ENCODE measurements around the gene R3HDM2. TPM values are rescaled to one million over a fixed set of nuclear protein-coding genes. Genes with fewer than 3 reads are reported as not detected.
"Not testable (repeated sequence)": the region's sequence is repeated elsewhere in the genome, so short reads cannot be mapped to it uniquely, and the experiment has no call there.

Gene R3HDM2
- polyA plus RNA-seq, 1 donor, result 117 TPM

- not testable (repeated sequence) for DNase-seq
Measured at GRCh38 chr12:57426948-57427347, 3.9 kb downstream of the R3HDM2 start.

DNA sequence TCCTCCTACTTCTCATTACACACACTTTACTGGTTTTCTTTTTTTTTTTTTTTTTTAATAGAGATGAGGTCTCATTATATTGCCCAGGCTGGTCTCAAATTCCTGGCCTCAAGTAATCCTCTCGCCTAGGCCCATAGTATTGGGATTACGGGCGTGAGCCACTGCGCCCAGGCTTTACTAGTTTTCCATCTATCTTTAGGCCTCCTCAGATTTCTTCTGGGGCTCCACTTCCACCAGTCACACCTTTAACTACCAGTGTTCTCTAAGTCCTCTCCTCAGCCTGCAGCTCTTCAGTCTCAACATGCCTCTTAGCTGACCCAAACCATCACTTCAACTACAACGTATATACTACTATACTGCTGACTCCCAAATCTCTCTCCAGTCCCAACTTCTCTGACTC is 10.4 kb downstream of the R3HDM2 start:
- DNase-seq, result no peak

GRCh38 chr12:57419495-57419894 is 11.3 kb downstream of the R3HDM2 start:
- no peak for DNase-seq

DNA sequence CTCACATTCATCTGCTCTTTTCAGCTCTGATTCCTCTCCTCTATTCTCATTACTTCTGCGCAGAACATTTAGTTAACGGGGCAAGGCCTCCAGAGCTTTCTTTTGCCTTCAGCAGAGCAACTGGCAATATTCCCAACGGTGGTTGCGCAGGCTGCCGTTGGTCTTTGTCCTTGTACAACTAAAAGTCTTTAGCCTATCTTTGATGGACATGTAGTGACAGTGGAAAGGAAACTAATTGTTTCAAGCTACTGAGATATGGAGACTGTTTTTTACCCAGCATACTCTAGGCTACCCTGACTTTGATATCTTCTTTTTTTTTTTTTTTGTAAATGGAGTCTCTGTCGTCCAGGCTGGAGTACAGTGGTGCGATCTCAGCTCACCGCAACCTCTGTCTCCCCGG is 12.6 kb downstream of the R3HDM2 start:
- no peak for DNase-seq

DNA sequence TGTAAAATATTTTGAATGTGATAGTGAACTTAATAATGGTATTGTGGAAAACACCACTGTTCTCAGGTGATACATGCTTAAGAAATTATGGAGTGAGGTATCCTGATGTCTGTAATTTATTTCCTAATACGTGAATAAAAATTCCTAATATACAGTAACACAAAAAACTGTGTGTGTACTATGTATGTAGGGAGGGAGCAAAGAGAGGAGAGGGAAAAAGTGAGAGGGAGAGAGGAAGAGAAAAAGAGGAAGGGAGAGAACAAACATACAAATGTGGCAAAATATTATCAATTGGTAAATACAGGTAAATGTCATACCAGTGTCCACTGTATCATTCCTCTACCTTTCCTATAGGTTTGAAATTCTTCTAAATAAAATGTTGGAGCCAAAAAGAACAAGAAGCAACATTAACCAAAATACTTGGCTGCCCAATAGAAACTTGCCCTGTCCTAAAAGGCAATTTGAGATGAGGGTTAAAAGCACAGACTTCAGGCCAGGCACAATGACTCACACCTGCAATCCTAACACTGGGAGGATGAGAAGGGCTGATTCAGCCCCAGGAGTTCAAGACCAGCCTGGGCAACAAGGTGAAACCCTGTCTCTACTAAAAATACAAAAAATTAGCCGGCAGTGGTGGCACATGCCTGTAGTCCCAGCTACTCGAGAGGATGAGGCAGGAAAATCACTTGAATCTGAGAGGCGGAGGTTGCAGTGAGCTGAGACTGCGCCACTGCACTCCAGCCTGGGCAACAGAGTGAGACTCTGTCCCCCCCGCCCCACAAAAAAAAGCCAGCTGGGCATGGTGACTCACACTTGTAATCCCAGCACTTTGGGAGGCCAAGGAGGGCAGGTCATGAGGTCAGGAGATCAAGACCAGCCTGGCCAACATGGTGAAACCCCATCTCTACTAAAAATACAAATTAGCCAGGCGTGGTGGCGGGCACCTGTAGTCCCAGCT is 14.5 kb downstream of the R3HDM2 start:
- no peak for DNase-seq

DNA sequence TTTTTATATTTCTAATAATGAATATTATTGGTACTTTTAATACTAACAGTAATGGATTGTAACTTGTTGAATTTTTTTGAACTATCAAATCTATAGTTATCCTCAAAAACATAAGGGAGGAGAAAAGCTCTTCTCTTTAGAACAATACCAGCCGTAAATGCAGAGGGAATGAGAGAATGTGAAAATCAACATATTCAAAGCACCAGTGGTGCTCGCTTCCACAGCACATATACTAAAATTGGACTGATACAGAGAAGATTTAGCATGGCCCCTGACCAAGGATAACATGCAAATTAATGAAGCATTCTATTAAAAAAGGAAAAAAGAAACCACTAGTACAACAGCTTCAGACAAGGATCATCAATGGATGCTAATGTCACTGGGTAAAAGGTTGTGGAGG is 15.8 kb downstream of the R3HDM2 start:
- DNase-seq, result no peak

GRCh38 chr12:57414160-57414559 is 16.7 kb downstream of the R3HDM2 start:
- not testable (repeated sequence) for DNase-seq

GRCh38 chr12:57410534-57410933 is 20.3 kb downstream of the R3HDM2 start:
- no peak for DNase-seq

GRCh38 chr12:57404966-57405640 is 25.7 kb downstream of the R3HDM2 start:
- DNase-seq, result no peak

DNA sequence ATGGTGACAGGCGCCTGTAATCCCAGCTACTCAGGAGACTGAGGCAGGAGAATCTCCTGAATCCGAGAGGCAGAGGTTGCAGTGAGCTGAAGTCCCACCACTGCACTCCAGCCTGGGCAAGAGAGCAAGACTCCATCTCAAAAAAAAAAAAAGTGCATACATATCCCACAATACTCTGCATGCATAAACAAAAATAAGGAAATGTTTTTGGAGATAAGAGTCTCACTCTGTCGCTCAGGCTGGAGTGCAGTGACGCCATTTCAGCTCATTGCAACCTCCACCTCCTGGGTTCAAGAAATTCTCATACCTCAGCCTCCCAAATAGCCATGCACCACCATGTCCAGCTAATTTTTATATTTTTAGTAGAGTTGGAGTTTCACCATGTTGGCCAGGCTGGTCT is 28.7 kb downstream of the R3HDM2 start:
- DNase-seq, result not testable (repeated sequence)

- DNase-seq, result no peak
Measured at GRCh38 chr12:57401165-57401564, 29.7 kb downstream of the R3HDM2 start.

GRCh38 chr12:57399718-57400463 is 31.0 kb downstream of the R3HDM2 start:
- not testable (repeated sequence) for DNase-seq

GRCh38 chr12:57397441-57397840 is 33.4 kb downstream of the R3HDM2 start:
- DNase-seq, result no peak

GRCh38 chr12:57395121-57395520 is 35.7 kb downstream of the R3HDM2 start:
- no peak for DNase-seq

DNA sequence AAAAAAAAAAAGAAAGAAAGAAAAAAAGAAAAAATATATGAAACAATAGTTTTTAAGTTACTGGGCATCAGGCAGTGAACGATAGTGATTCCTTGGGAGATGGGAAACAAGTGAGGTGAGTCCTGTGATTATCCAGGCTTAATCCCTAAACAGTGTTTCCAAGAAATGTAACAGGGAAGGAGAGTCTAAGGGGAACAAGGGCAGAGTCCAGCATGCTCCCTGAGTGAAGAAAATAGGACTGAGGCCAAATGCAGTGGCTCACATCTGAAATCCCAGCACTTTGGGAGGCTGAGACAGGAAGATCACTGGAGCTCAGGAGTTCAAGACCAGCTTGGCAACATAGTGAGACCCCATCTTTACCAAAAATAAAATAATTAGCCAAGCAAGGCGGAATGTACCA is 40.7 kb downstream of the R3HDM2 start:
- DNase-seq, result no peak

GRCh38 chr12:57389033-57389432 is 41.8 kb downstream of the R3HDM2 start:
- no peak for DNase-seq

DNA sequence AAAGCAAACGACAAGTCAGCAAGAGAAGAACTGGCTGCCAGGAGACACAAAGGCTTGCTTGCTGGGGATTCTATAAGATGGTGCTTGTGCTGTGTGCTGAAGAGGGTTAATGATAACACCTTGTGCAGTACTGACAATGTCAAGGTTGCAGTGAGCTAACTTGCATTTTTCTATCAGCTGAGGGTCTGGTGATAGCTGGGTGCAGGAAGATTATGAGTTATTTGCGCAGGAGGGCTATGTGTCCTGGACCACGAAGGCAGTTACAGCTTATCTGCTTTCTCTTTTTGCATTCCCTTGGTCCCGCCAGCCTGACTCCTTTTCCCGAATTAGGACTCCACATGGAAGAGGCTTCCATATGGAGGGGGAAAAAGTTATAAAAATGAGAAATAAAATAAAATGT is 42.4 kb downstream of the R3HDM2 start:
- no peak for DNase-seq

DNA sequence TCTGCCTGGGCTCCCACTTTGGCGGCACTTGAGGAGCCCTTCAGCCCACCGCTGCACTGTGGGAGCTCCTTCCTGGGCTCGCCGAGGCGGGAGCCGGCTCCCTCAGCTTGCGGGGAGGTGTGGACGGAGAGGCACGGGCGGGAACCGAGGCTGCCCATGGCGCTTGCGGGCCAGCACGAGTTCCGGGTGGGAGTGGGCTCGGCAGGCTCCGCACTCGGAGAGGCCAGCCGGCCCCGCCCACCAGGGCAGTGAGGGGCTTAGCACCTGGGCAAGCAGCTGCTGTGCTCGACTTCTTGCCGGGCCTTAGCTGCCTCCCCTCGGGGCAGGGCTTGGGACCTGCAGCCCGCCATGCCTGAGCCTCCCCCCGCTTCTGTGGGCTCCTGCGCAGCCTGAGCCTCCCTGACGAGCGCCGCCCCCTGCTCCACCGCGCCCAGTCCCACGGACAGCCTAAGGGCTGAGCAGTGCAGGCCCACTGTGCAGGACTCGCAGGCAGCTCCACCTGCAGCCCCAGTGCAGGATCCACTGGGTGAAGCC is 44.6 kb downstream of the R3HDM2 start:
- no peak for DNase-seq

DNA sequence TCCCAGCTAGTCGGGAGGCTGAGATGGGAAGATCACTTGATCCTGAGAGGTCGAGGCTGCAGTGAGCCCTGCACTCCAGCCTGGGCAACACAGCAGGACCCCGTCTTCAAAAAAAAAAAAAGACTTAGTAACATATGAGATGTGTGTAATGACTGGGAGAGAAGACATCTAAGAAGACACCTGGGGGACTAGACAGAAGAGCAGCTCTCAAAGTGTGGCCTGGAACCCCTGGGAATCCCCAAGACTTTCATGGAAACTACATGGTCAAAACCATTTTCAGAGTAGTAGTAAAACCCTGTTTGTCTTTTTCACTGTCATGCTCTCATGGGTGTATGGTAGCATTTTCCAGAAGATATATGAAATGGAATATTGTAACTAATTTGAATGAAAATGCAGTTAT is 45.3 kb downstream of the R3HDM2 start:
- no peak for DNase-seq

GRCh38 chr12:57384478-57384877 is 46.4 kb downstream of the R3HDM2 start:
- no peak for DNase-seq

DNA sequence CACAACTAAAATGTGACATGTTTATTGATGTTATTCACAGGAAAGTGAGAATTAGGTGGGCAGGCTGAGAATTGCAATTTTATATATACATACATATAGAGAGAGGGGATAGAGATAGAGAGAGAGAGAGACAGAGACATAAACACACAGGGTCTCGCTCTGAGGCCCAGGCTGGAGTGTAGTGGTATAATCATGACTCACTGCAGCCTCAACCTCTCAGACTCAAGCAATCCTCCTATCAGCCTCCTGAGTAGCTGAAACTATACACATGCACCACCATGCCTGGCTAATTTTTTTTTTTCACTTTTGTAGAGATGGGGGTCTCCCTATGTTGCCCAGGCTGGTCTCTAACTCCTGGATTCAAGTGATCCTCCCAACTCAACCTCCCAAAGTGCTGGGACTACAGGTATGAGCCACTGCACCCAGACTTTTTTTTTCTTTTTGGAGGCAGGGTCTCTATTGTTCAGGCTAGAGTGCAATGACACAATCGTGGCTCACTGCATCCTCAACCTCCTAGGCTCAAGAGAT is 49.1 kb downstream of the R3HDM2 start:
- no peak for DNase-seq

DNA sequence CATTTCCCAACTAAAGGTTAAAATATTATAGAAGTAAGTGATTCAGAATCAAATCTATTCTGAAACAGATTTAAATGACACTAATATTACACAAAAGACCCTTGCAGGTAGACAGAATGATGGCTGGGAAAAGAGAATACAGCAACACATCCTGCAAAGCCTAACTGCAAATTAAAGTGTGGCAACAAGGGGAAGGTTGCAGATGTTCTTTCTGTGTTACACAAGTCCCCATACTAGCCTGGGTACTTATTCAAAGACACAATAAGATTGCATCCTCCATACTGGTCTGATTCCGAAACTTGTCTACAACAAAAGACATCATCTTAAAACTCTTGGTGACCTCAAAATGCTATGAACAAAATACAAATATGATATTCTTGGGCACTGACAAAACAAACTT is 50.5 kb downstream of the R3HDM2 start:
- no peak for DNase-seq

Measured in left kidney (tissue), 2 donors.